ENCODE data around the gene PTPRA. TPM values are rescaled to one million over a fixed set of nuclear protein-coding genes. Genes with fewer than 3 reads are reported as not detected.
"Not testable (repeated sequence)": the region's sequence is repeated elsewhere in the genome, so short reads cannot be mapped to it uniquely, and the experiment has no call there.

Gene PTPRA
- total RNA-seq (2014; rRNA removed; shearing (Covaris generic)) = 22.1 and 36.3 TPM in 2 replicates

GRCh38 chr20:2873010-2873746 lies at the start of gene PTPRA:
PTPRA (plus strand) TSS chr20:2873481; CDS start chr20:2964278, 90,797 bp downstream.
- Histone ChIP-seq H3K36me3 (replicated peaks; ENCODE audit: control insufficient read depth, insufficient read depth, low read length) (no peaks in the 10 kb centered on the region), H3K27me3 (ENCODE audit: control insufficient read depth, insufficient read depth, low read length) (peaks cover 20% of the 10 kb centered on the region), H3K4me3 (ENCODE audit: insufficient read depth, low read depth, low read length) (peak within 1 kb of the TSS; percentile 75)
- DNase-seq = peak; percentile 97

- no peaks in the 10 kb centered on the region for H3K36me3 ChIP-seq (replicated peaks; ENCODE audit: control insufficient read depth, insufficient read depth, low read length)
- peaks cover 21% of the 10 kb centered on the region for H3K27me3 ChIP-seq (ENCODE audit: control insufficient read depth, insufficient read depth, low read length)
- no peak for DNase-seq
Observed at GRCh38 chr20:2825761-2826160, 47.5 kb upstream of the PTPRA start.

GRCh38 chr20:2826655-2827054 lies 46.6 kb upstream of the PTPRA start:
- Histone ChIP-seq H3K27me3 (ENCODE audit: control insufficient read depth, insufficient read depth, low read length) (peaks cover 12% of the 10 kb centered on the region), H3K36me3 (replicated peaks; ENCODE audit: control insufficient read depth, insufficient read depth, low read length) (no peaks in the 10 kb centered on the region), H3K4me3 (ENCODE audit: insufficient read depth, low read depth, low read length) (no peak overlapping the region)
- DNase-seq = no peak

More at GRCh38 chr20:2825761-2826160, 47.5 kb upstream of the PTPRA start:
- H3K4me3 ChIP-seq (ENCODE audit: insufficient read depth, low read depth, low read length) = no peak overlapping the region

- Histone ChIP-seq H3K27me3 (ENCODE audit: control insufficient read depth, insufficient read depth, low read length) (peaks cover 5% of the 10 kb centered on the region; the same call in 1 of the 2 replicates), H3K36me3 (replicated peaks; ENCODE audit: control insufficient read depth, insufficient read depth, low read length) (no peaks in the 10 kb centered on the region), H3K4me3 (ENCODE audit: insufficient read depth, low read depth, low read length) (no peak overlapping the region)
- DNase-seq = no peak
Observed at GRCh38 chr20:2829376-2829775, 43.9 kb upstream of the PTPRA start.

GRCh38 chr20:2831206-2831605 lies 42.1 kb upstream of the PTPRA start:
- not testable (repeated sequence) for H3K27me3 ChIP-seq (ENCODE audit: control insufficient read depth, insufficient read depth, low read length); H3K36me3 ChIP-seq (replicated peaks; ENCODE audit: control insufficient read depth, insufficient read depth, low read length); H3K4me3 ChIP-seq (ENCODE audit: insufficient read depth, low read depth, low read length); DNase-seq

- H3K27me3 ChIP-seq (ENCODE audit: control insufficient read depth, insufficient read depth, low read length) = peaks cover 1% of the 10 kb centered on the region; the same call in 1 of the 2 replicates
- DNase-seq = no peak
- no peak overlapping the region for H3K4me3 ChIP-seq (ENCODE audit: insufficient read depth, low read depth, low read length)
- H3K36me3 ChIP-seq (replicated peaks; ENCODE audit: control insufficient read depth, insufficient read depth, low read length) = no peaks in the 10 kb centered on the region; the same call in 1 of the 2 replicates
Observed at GRCh38 chr20:2833761-2834160, 39.5 kb upstream of the PTPRA start.

- Histone ChIP-seq H3K36me3 (replicated peaks; ENCODE audit: control insufficient read depth, insufficient read depth, low read length) (no peaks in the 10 kb centered on the region; the same call in 1 of the 2 replicates), H3K27me3 (ENCODE audit: control insufficient read depth, insufficient read depth, low read length) (peaks cover 7% of the 10 kb centered on the region), H3K4me3 (ENCODE audit: insufficient read depth, low read depth, low read length) (no peak overlapping the region)
- DNase-seq = no peak
Observed at GRCh38 chr20:2834401-2835110, 38.7 kb upstream of the PTPRA start.

GRCh38 chr20:2835331-2835796 lies 37.9 kb upstream of the PTPRA start:
- DNase-seq = no peak
- Histone ChIP-seq H3K36me3 (replicated peaks; ENCODE audit: control insufficient read depth, insufficient read depth, low read length) (no peaks in the 10 kb centered on the region; the same call in 1 of the 2 replicates), H3K27me3 (ENCODE audit: control insufficient read depth, insufficient read depth, low read length) (peaks cover 14% of the 10 kb centered on the region), H3K4me3 (ENCODE audit: insufficient read depth, low read depth, low read length) (no peak overlapping the region)

GRCh38 chr20:2836035-2836434 lies 37.2 kb upstream of the PTPRA start:
- H3K36me3 ChIP-seq (replicated peaks; ENCODE audit: control insufficient read depth, insufficient read depth, low read length) = no peaks in the 10 kb centered on the region; the same call in 1 of the 2 replicates
- DNase-seq = no peak
- H3K27me3 ChIP-seq (ENCODE audit: control insufficient read depth, insufficient read depth, low read length) = peaks cover 14% of the 10 kb centered on the region
- no peak overlapping the region for H3K4me3 ChIP-seq (ENCODE audit: insufficient read depth, low read depth, low read length)

- H3K36me3 ChIP-seq (replicated peaks; ENCODE audit: control insufficient read depth, insufficient read depth, low read length) = no peaks in the 10 kb centered on the region; the same call in 1 of the 2 replicates
- no peak for DNase-seq
- no peak overlapping the region for H3K4me3 ChIP-seq (ENCODE audit: insufficient read depth, low read depth, low read length)
- H3K27me3 ChIP-seq (ENCODE audit: control insufficient read depth, insufficient read depth, low read length) = peaks cover 14% of the 10 kb centered on the region
Observed at GRCh38 chr20:2837221-2837960, 35.9 kb upstream of the PTPRA start.

GRCh38 chr20:2838170-2838797 lies 35.0 kb upstream of the PTPRA start:
- DNase-seq = peak; percentile 12
- Histone ChIP-seq H3K27me3 (ENCODE audit: control insufficient read depth, insufficient read depth, low read length) (peaks cover 14% of the 10 kb centered on the region), H3K36me3 (replicated peaks; ENCODE audit: control insufficient read depth, insufficient read depth, low read length) (no peaks in the 10 kb centered on the region; the same call in 1 of the 2 replicates), H3K4me3 (ENCODE audit: insufficient read depth, low read depth, low read length) (no peak overlapping the region)

- no peak overlapping the region for H3K4me3 ChIP-seq (ENCODE audit: insufficient read depth, low read depth, low read length)
- H3K36me3 ChIP-seq (replicated peaks; ENCODE audit: control insufficient read depth, insufficient read depth, low read length) = no peaks in the 10 kb centered on the region; the same call in 1 of the 2 replicates
- DNase-seq = peak; percentile 20
- peaks cover 14% of the 10 kb centered on the region for H3K27me3 ChIP-seq (ENCODE audit: control insufficient read depth, insufficient read depth, low read length)
Observed at GRCh38 chr20:2838847-2839671, 34.2 kb upstream of the PTPRA start.

GRCh38 chr20:2839732-2840137 lies 33.5 kb upstream of the PTPRA start:
- Histone ChIP-seq H3K27me3 (ENCODE audit: control insufficient read depth, insufficient read depth, low read length) (peaks cover 14% of the 10 kb centered on the region), H3K36me3 (replicated peaks; ENCODE audit: control insufficient read depth, insufficient read depth, low read length) (no peaks in the 10 kb centered on the region; the same call in 1 of the 2 replicates), H3K4me3 (ENCODE audit: insufficient read depth, low read depth, low read length) (peak overlapping the region; percentile 75)
- DNase-seq = no peak

Measured in H7 (cell line).